ENCODE results near the gene SCARF1.

DNA sequence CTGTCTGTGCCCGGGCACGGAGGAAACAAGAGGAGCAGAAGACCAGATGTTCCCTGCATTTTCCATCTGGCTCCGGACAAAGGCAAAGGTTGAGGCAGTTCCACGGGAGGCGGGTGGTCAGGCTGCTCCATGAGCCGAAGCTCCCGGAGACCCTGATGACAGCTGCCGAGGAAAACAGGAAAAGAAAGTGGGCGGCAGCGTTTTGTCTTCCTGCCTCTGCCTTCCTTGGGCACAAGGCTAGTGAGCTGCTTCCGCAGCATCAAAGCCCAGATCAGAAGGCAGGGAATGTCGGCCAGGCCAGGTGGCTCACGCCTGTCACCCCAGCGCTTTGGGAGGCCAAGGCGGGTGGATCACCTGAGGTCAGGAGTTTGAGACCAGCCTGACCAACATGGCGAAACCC, 33.1 kb downstream of the SCARF1 start:
- TF ChIP-seq POLR2AphosphoS5 (IDR thresholded peaks at IDR 0.05; ENCODE audit: borderline replicate concordance, low read depth, low read length) (no peak), EZH2 (IDR thresholded peaks at IDR 0.05) (no peak), FOXP2 (optimal IDR thresholded peaks at IDR 0.05; ENCODE audit: control extremely low read depth, extremely low read length, insufficient read depth) (no peak)

Measured in SK-N-MC (cell line).